ENCODE data around the gene OLFML1.

OLFML1 gene

GRCh38 chr11:7485186-7486097 lies at the start of gene OLFML1:
Gene OLFML1 (plus strand): TSS chr11:7485506. CDS start chr11:7485876, 370 bp downstream.
- DNase-seq (ENCODE audit: low spot score): peak; percentile 25

- DNase-seq (ENCODE audit: low spot score): no peak
These were observed 49.2 kb upstream of the OLFML1 start for GRCh38 chr11:7436146-7436545.

- DNase-seq (ENCODE audit: low spot score): no peak
These were observed 48.6 kb upstream of the OLFML1 start for GRCh38 chr11:7436657-7437056.

- no peak for DNase-seq (ENCODE audit: low spot score)
These were observed 47.6 kb upstream of the OLFML1 start for GRCh38 chr11:7437696-7438095.

- DNase-seq (ENCODE audit: low spot score): no peak
These were observed 45.5 kb upstream of the OLFML1 start for GRCh38 chr11:7439746-7440320.

- DNase-seq (ENCODE audit: low spot score): peak; percentile 58
These were observed 42.6 kb upstream of the OLFML1 start for GRCh38 chr11:7442588-7443215.

GRCh38 chr11:7444091-7444981 lies 41.0 kb upstream of the OLFML1 start:
- no peak for DNase-seq (ENCODE audit: low spot score)

GRCh38 chr11:7445564-7445963 lies 39.7 kb upstream of the OLFML1 start:
- no peak for DNase-seq (ENCODE audit: low spot score)

- no peak for DNase-seq (ENCODE audit: low spot score)
These were observed 37.1 kb upstream of the OLFML1 start for GRCh38 chr11:7448201-7448600.

GRCh38 chr11:7449211-7449840 lies 36.0 kb upstream of the OLFML1 start:
- DNase-seq (ENCODE audit: low spot score): no peak

GRCh38 chr11:7449841-7450214 lies 35.5 kb upstream of the OLFML1 start:
- DNase-seq (ENCODE audit: low spot score): no peak

- DNase-seq (ENCODE audit: low spot score): no peak
These were observed 34.5 kb upstream of the OLFML1 start for GRCh38 chr11:7450836-7451235.

- DNase-seq (ENCODE audit: low spot score): no peak
These were observed 33.8 kb upstream of the OLFML1 start for GRCh38 chr11:7451520-7451919.

- DNase-seq (ENCODE audit: low spot score): no peak
These were observed 33.3 kb upstream of the OLFML1 start for GRCh38 chr11:7451952-7452494.

- no peak for DNase-seq (ENCODE audit: low spot score)
These were observed 30.5 kb upstream of the OLFML1 start for GRCh38 chr11:7454854-7455253.

- DNase-seq (ENCODE audit: low spot score): no peak
These were observed 28.1 kb upstream of the OLFML1 start for GRCh38 chr11:7457211-7457610.

- no peak for DNase-seq (ENCODE audit: low spot score)
These were observed 22.6 kb upstream of the OLFML1 start for GRCh38 chr11:7462706-7463105.

- no peak for DNase-seq (ENCODE audit: low spot score)
These were observed 17.7 kb upstream of the OLFML1 start for GRCh38 chr11:7467652-7468051.

GRCh38 chr11:7469351-7469865 lies 15.9 kb upstream of the OLFML1 start:
- no peak for DNase-seq (ENCODE audit: low spot score)

- DNase-seq (ENCODE audit: low spot score): no peak
These were observed 14.2 kb upstream of the OLFML1 start for GRCh38 chr11:7471071-7471470.

- no peak for DNase-seq (ENCODE audit: low spot score)
These were observed 11.6 kb upstream of the OLFML1 start for GRCh38 chr11:7473717-7474116.
